NCI-H460 (cell line): ENCODE measurements around the gene LRRC72. TPM values are rescaled to one million over a fixed set of nuclear protein-coding genes. Genes with fewer than 3 reads are reported as not detected.
"Not testable (repeated sequence)": the region's sequence is repeated elsewhere in the genome, so short reads cannot be mapped to it uniquely, and the experiment has no call there.

Source experiments
- DNase-seq: peaks from one replicate; pipeline ENCODE4 v3.0.0-alpha.2; 2016; ENCODE audit warnings: low read depth; ENCODE audit errors: extremely low read depth
- polyA plus RNA-seq: library from polyadenylated mRNA; depleted of rRNA; stranded (reverse); fragments of >200 nt; gene quantifications from 2 replicates; pipeline ENCODE4 v1.2.3, GENCODE V29; 2014; cell fraction: nucleus; rRNA removed
- total RNA-seq: library from RNA; depleted of rRNA; stranded (reverse); fragments of >200 nt; shearing (Covaris generic); gene quantifications from 2 replicates; pipeline ENCODE4 v1.2.3, GENCODE V29; 2014; rRNA removed

Gene LRRC72
- not detected in 2 replicates for total RNA-seq
- polyA plus RNA-seq: not detected in 2 replicates

DNA sequence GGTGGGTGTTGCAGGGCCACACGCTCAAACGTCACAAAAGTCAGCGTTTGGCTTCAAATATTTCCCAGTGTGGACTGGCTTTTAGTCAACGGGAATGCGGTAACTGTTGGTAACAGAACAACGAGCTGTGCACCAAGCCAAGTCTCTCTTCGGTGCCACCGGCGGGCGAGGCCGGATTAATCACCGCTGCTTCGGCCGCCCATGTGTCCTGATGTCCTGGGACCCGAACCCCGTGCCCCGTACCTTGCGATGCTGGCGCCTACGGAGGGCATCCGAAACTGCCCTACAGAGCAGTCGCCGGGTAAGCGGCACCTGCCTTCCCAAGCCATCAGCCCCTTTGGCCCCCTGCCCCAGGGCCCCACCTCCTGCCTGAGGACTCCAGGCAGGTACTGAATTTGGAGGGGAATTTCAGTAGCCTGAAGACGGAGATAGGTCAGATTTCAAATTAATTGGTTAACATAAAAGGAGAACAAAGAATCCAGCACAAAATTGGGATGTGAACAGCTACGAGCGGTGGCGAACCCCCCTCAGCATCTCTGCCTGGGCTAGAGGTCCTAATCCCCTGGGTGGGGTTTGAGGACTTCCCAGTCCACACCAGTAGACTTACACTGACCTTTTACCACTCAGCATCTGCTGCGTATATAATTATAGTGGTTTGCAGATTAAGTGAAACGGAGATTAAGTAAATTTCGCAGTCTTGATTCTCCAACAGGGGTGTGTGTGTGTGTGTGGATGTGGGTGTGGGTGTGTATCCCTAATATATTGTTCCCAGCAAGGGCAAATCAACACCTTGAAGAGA is at the start of gene LRRC72:
LRRC72 (plus strand) TSS at position 84 of the 799 bp plus-strand sequence; CDS start at position 212, 128 bp downstream.
- DNase-seq: no peak

DNA sequence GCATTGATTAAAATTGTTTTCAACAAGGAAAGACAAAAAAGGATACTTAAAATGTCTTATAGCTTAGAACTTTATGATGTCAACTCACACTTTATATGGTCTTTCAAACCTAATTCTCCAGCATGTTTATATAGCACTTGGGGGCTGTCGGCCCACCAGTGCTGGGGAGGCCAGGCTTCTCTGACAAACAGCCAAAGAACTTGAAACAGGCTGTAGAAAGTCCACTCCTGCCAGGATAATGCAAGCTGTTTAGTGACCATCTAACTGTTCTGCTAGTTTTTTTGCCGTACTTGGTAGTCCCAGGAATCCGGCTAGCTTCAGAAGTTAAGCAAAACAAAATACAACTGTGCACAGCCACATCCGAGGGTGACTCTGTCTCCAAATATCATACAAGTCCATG is 47.5 kb upstream of the LRRC72 start:
- DNase-seq: no peak

DNA sequence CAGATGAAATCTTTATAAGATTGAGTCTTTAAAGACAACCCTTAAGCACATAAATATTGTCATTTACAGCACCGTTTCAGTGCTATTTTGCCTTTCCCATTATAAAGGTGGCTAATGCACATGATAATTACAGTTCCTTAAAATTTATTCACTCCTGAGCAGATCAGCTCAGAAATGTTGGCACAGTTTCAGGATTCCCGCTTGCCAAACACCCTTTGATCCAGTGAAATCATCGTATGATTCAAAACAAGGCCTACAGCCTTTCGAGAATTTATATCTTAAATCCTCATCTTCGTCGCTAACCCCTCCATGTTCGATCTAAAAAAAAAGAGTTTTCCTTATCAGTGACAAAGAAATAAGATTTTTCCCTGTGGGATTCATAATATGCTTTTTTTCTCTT is 47.0 kb upstream of the LRRC72 start:
- no peak for DNase-seq

DNA sequence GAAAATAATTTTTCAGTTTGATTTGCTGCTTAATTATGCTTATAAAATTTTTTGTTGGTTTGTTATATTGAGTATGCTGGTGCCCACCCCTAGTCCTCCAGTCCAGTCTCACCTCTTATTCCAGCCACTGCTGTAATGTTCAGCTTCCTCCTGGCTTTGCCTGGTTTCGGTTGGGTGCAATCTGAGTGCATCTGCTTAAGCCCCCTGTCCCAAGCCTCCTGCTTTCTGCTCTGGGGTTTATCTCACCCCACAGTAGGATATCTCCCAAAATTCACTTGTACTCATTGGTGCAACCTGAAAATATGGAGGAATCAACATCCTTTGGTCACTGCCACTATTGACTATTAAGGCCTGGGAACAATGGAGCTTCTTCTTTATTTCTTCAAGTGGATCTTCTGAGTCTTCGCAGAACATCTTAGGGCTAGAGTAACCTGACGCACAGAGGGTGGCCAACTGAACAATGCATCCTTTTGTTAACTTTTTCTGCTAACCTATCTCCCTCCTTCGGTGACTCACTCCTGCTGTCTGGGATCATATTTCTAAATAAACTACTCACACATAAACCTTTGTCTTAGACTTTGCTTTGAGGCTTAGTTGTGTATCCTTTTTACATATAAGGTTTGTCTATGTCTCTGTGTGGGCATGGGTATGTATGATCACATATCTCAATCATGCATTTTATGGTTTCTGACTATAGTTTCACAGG is 42.0 kb upstream of the LRRC72 start:
- DNase-seq: peak; percentile 51

DNA sequence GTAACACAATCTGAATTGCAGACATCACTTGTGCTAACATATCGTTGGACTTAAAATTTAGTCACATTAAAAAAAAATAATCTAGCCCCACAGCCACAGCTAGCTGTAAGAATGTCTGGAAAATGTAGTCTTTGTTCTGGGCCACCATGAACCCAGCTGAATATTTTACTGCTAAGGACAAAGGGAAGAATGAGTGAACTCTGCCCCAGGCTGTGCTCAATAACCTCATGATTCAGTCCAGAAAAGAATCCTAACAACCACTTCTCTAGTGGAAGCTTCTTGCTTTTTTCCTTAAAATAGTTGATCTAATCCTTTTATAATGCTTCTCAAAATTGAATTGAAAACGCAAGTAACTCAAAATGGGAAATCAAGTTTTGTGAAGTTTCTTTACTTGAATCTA is 35.5 kb upstream of the LRRC72 start:
- no peak for DNase-seq

DNA sequence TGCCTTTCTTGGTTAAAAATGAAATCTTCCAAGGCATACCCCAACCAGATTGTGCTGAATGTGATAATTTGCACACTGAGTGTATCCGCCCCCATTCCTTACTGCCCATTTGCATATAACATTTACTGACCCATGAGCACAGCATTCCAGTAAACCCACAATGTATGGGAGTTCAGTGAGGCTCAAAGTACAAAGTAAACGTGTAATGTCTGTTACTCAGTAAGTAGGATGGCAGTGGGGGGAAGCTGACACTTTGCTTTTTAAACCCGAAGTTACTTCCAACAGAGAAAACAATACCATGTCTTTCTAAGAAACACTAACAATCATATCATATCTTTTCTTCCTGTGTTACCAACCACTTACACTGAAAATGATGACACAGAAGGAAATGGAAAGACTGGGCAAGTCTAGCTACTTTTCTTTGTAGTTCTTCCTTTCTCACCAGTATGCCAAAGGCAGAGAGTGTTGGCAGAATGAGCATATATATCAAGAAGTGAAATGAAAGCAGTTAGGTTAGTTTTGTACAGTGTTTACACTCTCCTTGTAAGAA is 34.0 kb upstream of the LRRC72 start:
- DNase-seq: peak; percentile 68

DNA sequence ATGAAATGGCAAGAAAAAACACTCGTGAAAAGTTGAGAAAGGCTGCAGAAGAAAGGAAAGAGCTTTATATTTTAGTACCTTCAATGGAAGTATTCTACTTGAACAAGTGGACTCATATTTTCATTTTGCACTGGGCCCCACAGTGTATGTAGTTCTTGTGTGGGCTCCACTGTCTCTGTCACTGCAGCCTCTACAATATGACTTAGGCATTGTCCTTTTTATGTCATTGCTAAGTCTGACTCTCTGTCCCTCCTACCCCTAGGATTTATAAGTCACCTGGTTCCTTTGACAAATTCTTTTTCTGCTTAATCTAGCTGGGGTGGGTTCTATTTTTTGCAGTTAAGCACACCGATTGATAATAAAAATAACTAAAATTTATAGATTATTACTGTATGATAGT is 33.4 kb upstream of the LRRC72 start:
- no peak for DNase-seq

DNA sequence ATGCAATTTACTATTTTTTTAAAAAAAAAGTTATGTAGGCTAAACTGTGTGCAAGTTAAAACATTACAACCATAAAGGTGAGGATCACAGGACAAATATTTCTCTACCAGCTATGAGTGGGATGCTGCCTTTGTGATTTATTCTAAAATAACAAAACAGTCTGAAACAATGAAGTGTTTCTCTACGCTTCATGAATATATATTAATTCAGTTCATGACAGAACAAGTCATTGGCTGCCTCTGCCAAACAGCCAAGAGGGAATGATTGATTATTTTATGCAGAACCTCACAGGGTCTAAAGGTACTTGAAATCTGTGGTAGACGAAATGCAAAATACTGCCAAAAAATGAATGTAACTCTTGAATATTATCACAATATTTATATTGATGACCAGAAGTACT is 32.1 kb upstream of the LRRC72 start:
- DNase-seq: no peak

DNA sequence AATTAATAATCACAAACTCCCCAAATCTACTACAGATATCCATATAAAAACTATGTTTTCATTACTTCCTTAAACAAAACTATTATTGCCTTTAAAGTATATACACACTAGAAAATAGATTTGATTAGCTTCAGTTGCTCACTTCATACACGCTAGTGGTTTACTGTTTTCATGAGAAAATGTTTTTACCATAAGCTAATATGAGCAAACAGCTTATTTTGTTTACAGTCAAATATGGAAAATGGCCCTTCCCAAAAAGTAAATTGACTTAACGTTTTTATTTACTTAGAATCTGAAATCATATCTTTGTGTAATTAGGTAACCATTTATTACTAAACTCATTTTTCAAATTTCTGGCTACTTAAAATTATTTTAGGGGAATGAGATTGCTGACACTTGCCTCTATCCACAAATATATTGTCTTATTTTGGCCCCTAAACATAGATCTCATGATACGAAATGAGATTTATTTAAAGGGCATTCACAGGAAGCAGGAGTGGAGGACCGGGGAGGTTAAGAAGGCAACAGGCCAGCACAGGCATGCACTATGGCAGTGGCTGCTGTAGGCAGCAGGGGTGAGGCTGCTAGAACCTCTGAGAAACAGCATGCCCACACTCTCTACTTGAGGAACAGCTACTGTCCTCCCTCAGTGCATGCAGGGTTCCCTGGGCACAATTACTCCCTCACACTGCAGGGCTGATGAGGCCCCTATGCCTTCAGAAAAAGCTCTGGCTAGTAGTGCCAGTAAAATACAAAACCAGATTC is 31.5 kb upstream of the LRRC72 start:
- DNase-seq: no peak

DNA sequence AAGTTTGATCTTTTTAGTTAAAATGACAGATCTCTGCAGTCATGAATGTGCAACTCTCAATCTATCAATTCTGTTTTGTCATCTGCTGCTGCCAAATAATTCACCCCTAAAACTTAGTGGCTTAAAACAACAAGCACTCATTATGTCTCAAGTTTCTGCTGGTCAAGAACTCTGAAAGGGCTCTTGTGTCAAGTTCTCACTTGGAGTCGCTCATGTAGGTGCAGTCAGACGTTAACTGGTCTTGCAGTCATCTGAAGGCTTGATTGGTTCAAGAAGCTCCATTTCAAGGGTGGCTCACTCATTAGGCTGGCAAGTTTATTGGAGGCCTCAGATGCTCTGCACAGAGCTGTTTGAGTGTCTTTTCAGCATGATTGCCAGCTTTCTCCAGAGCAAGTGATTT is 28.5 kb upstream of the LRRC72 start:
- DNase-seq: no peak

DNA sequence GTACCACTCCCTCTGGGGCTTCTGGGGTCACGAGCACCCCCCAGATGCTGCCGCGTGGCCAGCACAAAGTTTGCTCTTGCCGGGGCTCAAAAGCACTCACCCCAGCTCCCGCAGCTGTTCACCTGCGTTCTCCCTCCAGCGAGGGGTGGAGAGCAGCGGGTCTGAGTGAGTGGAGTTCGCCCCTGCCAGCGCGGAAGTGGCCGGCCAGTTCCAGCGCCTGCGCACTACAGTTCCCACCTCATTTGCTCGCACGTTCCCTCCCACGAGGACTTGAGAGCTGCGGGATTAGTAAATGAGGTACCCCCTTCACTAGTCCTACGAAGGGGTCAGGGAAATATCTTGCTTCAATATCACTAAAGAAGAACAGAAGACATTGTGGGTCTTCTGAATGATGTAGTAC is 24.3 kb upstream of the LRRC72 start:
- DNase-seq: no peak

DNA sequence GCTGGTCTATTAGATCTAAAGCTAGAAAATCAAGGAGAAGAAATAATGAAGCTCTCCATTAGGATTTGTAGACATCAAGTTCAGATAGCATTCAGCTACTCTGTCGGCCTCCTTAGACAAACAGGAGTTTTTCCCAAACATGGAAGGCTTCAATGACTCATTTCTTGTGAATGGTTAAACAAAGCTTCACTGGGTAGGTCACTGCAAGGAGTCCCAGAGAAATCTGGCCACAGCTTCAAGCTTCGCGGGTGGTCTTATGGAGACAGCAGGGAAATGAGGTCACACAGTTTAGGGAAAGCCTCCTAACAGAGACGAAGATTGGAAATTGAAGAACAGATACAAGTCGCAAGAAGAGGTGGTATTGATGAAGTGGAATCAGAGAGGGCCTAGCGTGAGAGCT is 22.6 kb upstream of the LRRC72 start:
- no peak for DNase-seq

DNA sequence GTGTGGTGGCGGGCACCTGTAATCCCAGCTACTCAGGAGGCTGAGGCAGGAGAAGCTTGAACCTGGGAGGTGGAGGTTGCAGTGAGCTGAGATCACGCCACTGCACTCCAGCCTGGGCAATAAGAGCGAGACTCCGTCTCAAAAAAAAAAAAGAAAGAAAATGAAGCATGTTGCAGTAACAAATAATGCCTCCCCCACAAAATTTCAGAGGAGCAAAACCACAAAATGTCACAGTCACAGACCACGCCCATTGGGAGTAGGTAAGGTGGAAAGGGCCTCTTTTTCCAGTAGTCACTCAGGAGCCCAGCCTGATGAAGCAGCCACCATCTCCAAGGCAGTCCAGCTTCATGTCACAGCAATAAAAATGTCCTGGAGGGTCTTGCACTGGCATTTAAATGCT is 20.2 kb upstream of the LRRC72 start:
- DNase-seq: not testable (repeated sequence)

DNA sequence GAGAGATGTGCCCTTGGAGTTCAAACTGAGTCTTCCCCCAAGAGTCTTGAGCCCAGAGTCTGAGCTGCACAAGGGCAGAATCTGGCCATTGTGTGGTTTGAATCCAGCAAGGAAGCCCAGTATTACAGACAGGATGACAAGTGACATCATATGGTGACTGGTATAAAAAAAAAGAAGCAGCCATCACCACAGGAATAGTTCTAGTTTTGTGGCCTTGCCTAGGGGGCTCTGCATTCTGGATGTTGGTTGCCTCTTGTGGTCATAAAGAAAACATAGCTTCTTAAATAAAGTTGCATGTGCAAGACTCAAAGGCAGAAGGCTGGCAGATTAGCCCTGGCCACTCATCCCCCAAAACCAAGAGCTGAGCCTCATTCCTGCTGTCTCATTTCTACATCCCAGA is 16.8 kb upstream of the LRRC72 start:
- DNase-seq: no peak

DNA sequence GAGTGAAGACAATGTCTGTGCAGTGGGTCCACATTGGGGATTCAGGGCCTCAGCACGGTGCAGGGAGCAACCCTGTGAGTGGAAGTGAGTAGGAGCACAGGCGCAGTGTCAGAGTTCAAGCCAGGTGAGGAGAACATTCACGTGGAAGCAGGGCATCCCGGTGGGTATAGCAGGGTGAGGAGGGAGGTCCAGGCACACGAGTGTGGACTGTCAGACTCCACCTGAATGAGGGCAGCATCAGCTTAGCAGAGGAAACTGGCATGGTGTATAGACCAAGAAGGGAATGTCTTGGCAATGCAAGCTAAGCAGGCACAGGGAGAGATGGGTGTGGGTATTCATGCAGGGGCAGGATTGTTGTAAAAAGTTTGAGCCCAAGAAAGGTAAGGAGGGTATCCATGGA is 15.3 kb upstream of the LRRC72 start:
- DNase-seq: no peak

DNA sequence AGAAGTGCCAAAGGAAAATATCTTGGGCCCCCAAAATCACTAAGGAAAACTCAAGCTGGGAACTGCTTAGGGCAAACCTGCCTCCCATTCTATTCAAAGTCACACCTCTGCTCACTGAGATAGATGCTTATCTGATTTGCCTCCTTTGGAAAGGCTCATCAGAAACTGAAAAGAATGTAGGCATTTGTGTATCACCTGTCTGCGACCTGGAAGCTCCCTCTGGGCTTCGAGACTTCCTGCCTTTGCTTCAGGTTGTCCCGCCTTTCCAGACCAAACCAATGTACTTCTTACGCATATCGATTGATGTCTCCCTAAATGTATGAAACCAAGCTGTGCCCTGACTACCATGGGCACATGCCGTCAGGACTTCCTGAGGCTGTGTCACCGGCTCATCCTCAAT is 14.5 kb upstream of the LRRC72 start:
- DNase-seq: no peak

DNA sequence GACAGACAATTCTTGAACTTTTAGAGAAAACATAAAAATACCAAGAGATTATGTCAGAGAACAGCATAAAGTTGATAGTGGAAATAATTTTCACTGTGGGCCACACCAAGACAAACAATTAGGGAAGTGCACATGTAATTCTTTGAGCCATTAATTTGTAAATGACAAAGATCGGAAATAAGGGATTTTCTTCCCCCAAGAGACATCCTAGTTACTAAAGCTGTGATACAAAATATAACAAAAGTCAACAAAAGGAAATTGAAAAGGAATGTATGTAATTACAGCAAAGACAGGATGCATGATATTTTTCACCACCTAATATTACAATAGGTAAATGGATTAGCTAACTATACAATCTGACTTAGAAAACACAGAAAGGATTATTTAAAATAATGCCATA is 12.4 kb upstream of the LRRC72 start:
- DNase-seq: no peak

DNA sequence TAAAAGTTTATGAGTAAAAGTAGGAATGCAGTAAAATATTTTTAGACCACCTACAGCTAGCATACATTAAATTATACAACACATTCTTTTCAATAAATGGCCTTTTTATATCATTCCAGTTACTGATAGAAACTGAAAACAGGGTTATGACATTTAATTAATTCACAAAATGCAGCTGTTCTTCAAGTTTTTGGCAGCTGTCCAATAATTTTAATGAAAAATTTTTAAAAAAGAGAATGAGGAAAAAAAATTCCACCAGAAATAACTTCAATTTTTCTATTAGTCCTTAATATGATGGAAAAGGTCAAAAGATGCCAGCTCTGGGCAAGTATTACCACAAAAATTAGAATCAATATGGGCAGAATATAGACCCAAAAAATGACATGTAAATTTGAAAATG is 11.9 kb upstream of the LRRC72 start:
- no peak for DNase-seq

DNA sequence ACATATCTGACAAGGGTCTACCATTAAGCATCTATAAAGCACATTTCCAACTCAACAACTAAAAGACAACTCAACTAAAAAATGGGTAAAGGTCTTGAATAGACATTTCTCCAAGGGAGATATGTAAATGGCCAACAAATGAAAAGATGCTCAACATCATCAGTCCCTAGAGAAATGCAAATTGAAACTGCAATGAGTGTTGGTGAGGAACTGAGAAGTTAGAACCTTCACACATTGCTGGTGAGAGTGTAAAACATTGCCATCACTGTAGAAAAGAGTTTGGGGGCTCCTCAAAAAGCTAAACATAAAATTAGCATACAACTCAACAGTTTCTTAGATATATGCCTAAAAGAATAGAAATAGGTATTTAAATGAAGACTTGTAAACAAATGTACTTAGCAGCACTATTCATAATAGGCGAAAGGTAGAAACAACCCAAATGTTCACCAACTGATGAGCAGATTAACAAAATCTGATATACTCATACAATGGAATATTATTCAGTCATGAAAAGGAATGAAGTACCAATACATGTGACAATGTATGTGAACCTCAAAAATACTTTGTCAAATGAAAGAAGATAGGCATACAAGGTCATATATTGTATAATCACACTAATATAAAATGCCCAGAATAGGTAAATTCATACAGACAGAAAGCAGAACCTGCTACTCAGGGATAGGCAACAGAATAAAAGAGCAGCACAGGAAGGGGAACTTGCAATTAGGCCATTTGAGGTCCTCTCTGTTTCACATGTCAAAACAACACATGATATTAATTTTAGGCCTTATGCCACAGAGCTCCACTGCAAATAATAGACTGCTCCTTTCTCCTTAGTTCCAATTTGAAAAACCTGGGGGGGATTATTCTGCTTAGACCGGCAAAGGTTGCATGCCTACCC is 10.6 kb upstream of the LRRC72 start:
- DNase-seq: no peak

DNA sequence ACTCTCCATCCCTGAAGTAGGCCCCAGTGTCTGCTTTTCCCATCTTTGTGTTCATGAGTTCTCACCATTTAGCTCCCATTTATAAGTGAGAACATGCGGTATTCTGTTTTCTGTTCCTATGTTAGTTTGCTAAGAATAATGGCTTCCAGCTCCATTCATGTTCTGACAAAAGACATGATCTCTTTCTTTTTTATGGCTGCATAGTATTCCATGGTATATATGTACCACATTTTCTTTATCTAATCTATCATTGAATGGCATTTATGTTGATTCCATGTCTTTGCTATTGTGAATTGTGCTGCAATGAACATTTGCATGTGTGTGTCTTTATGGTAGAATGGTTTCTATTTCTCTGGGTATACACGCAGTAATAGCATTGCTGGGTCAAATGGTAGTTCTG is 6.6 kb upstream of the LRRC72 start:
- not testable (repeated sequence) for DNase-seq
